Cerebellar cortex (tissue), 1 donor: Measurements from ENCODE around the gene GLYR1.

Experiments used
- DNase-seq: peaks from one replicate; pipeline ENCODE4 v3.0.0-alpha.2; 2015; ENCODE audit warnings: low spot score

Gene GLYR1

GRCh38 chr16:4847774-4848587, 893 bp upstream of the GLYR1 start:
- peak; percentile 31 for DNase-seq

GRCh38 chr16:4846503-4846900, 586 bp downstream of the GLYR1 start:
- DNase-seq = no peak

- DNase-seq = no peak
Observed at GRCh38 chr16:4840984-4841383, 6.1 kb downstream of the GLYR1 start.

GRCh38 chr16:4839942-4840341, 7.1 kb downstream of the GLYR1 start:
- DNase-seq = no peak

- no peak for DNase-seq
Observed at GRCh38 chr16:4837733-4838501, 9.2 kb downstream of the GLYR1 start.

GRCh38 chr16:4836727-4837126, 10.4 kb downstream of the GLYR1 start:
- no peak for DNase-seq

- DNase-seq = no peak
Observed at GRCh38 chr16:4833584-4833983, 13.5 kb downstream of the GLYR1 start.

- no peak for DNase-seq
Observed at GRCh38 chr16:4832698-4833343, 14.3 kb downstream of the GLYR1 start.

GRCh38 chr16:4831616-4832015, 15.5 kb downstream of the GLYR1 start:
- no peak for DNase-seq

- DNase-seq = no peak
Observed at GRCh38 chr16:4830408-4830807, 16.7 kb downstream of the GLYR1 start.

- no peak for DNase-seq
Observed at GRCh38 chr16:4828567-4829321, 18.3 kb downstream of the GLYR1 start.

GRCh38 chr16:4826980-4827379, 20.1 kb downstream of the GLYR1 start:
- no peak for DNase-seq

GRCh38 chr16:4826526-4826925, 20.6 kb downstream of the GLYR1 start:
- DNase-seq = no peak

- no peak for DNase-seq
Observed at GRCh38 chr16:4825196-4825595, 21.9 kb downstream of the GLYR1 start.

GRCh38 chr16:4820652-4821051, 26.4 kb downstream of the GLYR1 start:
- DNase-seq = no peak

GRCh38 chr16:4814542-4815173, 32.4 kb downstream of the GLYR1 start:
- DNase-seq = no peak

- no peak for DNase-seq
Observed at GRCh38 chr16:4814046-4814445, 33.0 kb downstream of the GLYR1 start.

- no peak for DNase-seq
Observed at GRCh38 chr16:4813251-4814003, 33.7 kb downstream of the GLYR1 start.

GRCh38 chr16:4811773-4812172, 35.3 kb downstream of the GLYR1 start:
- DNase-seq = no peak

GRCh38 chr16:4811242-4811641, 35.8 kb downstream of the GLYR1 start:
- no peak for DNase-seq

GRCh38 chr16:4806280-4806679, 40.8 kb downstream of the GLYR1 start:
- no peak for DNase-seq
